ENCODE measurements around the gene LONP2. TPM values are rescaled to one million over a fixed set of nuclear protein-coding genes. Genes with fewer than 3 reads are reported as not detected.

The LONP2 gene
- total RNA-seq, 1 donor from 2014 or later = 50.7 TPM

GRCh38 chr16:48232493-48233040 is 11.5 kb upstream of the LONP2 start:
- Histone ChIP-seq H3K27me3 (ENCODE audit: insufficient read depth, low read length) (no peaks in the 10 kb centered on the region), H3K9ac (ENCODE audit: low read length) (no peak overlapping the region), H4K20me1 (ENCODE audit: insufficient read depth, low read length) (no peaks in the 10 kb centered on the region), H3K4me3 (ENCODE audit: insufficient read depth, low read depth, low read length) (no peak overlapping the region), H3K27ac (ENCODE audit: low read depth, low read length) (no peak overlapping the region), H2AFZ (ENCODE audit: low read depth, low read length) (no peak overlapping the region), H3K4me2 (ENCODE audit: low read length) (no peak overlapping the region), H3K4me1 (ENCODE audit: insufficient read depth, low read length) (no peaks in the 10 kb centered on the region), H3K9me3 (ENCODE audit: insufficient read depth, low read depth, low read length) (no peaks in the 10 kb centered on the region), H3K36me3 (ENCODE audit: insufficient read depth, low read length) (no peaks in the 10 kb centered on the region), H3K79me2 (ENCODE audit: insufficient read depth, low read length) (no peaks in the 10 kb centered on the region)
- no peak for DNase-seq (ENCODE audit: low read depth)
- Mint-ChIP-seq H3K9me3 (ENCODE audit: unreplicated experiment) (no peaks in the 10 kb centered on the region), H3K36me3 (ENCODE audit: low read depth, unreplicated experiment) (no peaks in the 10 kb centered on the region), H3K4me1 (ENCODE audit: low read depth, unreplicated experiment) (no peaks in the 10 kb centered on the region), H3K4me3 (ENCODE audit: unreplicated experiment) (no peak overlapping the region), H3K27me3 (ENCODE audit: low read depth, unreplicated experiment) (no peaks in the 10 kb centered on the region), H3K27ac (ENCODE audit: unreplicated experiment) (no peak overlapping the region)
- no peak for TF ChIP-seq EZH2 (IDR thresholded peaks at IDR 0.05; ENCODE audit: insufficient read depth, low read length)
- TF ChIP-seq, protein P1, sequence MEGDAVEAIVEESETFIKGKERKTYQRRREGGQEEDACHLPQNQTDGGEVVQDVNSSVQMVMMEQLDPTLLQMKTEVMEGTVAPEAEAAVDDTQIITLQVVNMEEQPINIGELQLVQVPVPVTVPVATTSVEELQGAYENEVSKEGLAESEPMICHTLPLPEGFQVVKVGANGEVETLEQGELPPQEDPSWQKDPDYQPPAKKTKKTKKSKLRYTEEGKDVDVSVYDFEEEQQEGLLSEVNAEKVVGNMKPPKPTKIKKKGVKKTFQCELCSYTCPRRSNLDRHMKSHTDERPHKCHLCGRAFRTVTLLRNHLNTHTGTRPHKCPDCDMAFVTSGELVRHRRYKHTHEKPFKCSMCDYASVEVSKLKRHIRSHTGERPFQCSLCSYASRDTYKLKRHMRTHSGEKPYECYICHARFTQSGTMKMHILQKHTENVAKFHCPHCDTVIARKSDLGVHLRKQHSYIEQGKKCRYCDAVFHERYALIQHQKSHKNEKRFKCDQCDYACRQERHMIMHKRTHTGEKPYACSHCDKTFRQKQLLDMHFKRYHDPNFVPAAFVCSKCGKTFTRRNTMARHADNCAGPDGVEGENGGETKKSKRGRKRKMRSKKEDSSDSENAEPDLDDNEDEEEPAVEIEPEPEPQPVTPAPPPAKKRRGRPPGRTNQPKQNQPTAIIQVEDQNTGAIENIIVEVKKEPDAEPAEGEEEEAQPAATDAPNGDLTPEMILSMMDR (IDR thresholded peaks at IDR 0.05; ENCODE audit: insufficient read depth, low read depth, low read length) = no peak
- FAIRE-seq = no peak

DNA sequence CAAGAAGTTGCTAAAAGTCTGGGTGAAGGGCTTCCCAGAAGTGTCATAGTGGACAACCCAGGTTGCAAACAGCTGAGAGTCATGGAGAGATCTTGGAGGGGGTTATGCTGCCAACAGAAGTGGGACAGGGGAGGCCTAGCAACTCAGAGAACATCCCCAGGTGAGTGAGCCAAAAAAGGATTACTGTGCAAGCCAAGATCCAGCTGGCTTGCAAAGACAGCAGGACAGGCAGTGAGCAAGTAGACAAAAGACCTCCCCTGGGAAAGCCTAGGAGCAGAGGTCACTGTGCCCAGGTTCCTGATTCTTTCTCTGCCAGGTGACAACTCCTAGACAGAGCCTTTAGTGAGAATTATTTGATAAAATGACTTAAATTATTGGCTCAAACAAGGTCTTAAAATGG is 9.5 kb upstream of the LONP2 start:
- Histone ChIP-seq H3K79me2 (ENCODE audit: insufficient read depth, low read length) (no peaks in the 10 kb centered on the region), H3K27me3 (ENCODE audit: insufficient read depth, low read length) (no peaks in the 10 kb centered on the region), H3K27ac (ENCODE audit: low read depth, low read length) (no peak overlapping the region), H3K4me3 (ENCODE audit: insufficient read depth, low read depth, low read length) (no peak overlapping the region), H3K4me1 (ENCODE audit: insufficient read depth, low read length) (no peaks in the 10 kb centered on the region), H2AFZ (ENCODE audit: low read depth, low read length) (no peak overlapping the region), H3K9ac (ENCODE audit: low read length) (no peak overlapping the region), H3K9me3 (ENCODE audit: insufficient read depth, low read depth, low read length) (no peaks in the 10 kb centered on the region), H3K4me2 (ENCODE audit: low read length) (no peak overlapping the region), H4K20me1 (ENCODE audit: insufficient read depth, low read length) (no peaks in the 10 kb centered on the region), H3K36me3 (ENCODE audit: insufficient read depth, low read length) (no peaks in the 10 kb centered on the region)
- Mint-ChIP-seq H3K27me3 (ENCODE audit: low read depth, unreplicated experiment) (no peaks in the 10 kb centered on the region), H3K9me3 (ENCODE audit: unreplicated experiment) (no peaks in the 10 kb centered on the region), H3K36me3 (ENCODE audit: low read depth, unreplicated experiment) (no peaks in the 10 kb centered on the region), H3K4me1 (ENCODE audit: low read depth, unreplicated experiment) (no peaks in the 10 kb centered on the region), H3K27ac (ENCODE audit: unreplicated experiment) (no peak overlapping the region), H3K4me3 (ENCODE audit: unreplicated experiment) (no peak overlapping the region)
- FAIRE-seq (no peak), DNase-seq (ENCODE audit: low read depth) (no peak)
- TF ChIP-seq, protein P1 (IDR thresholded peaks at IDR 0.05; ENCODE audit: insufficient read depth, low read depth, low read length) = no peak
- TF ChIP-seq EZH2 (IDR thresholded peaks at IDR 0.05; ENCODE audit: insufficient read depth, low read length) = no peak

DNA sequence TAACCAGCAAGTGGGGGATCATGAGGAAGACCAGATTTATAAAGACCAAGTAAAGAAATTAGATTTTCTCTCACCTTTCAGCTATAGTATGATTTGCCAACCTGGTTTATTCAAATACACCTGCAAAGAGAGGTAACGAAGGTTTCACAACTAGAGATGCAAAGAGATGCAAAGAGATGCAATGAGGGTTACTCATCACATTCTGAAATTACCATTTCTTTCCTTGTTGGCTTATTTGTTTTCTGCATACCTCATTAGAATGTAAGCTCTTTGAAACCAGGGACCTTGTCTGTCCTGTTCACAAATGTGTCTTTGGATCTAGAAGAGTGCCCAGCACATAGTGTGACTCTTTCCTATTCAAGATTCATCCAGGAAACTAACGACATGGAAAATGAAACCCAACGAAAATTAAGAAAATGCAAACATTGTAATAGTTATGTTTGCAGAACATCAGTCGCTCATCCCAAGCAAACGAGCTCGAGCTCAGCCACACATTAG is 9.0 kb upstream of the LONP2 start:
- Mint-ChIP-seq H3K36me3 (ENCODE audit: low read depth, unreplicated experiment) (no peaks in the 10 kb centered on the region), H3K4me3 (ENCODE audit: unreplicated experiment) (no peak overlapping the region), H3K9me3 (ENCODE audit: unreplicated experiment) (no peaks in the 10 kb centered on the region), H3K27ac (ENCODE audit: unreplicated experiment) (no peak overlapping the region), H3K4me1 (ENCODE audit: low read depth, unreplicated experiment) (no peaks in the 10 kb centered on the region), H3K27me3 (ENCODE audit: low read depth, unreplicated experiment) (no peaks in the 10 kb centered on the region)
- Histone ChIP-seq H4K20me1 (ENCODE audit: insufficient read depth, low read length) (no peaks in the 10 kb centered on the region), H2AFZ (ENCODE audit: low read depth, low read length) (no peak overlapping the region), H3K79me2 (ENCODE audit: insufficient read depth, low read length) (no peaks in the 10 kb centered on the region), H3K9me3 (ENCODE audit: insufficient read depth, low read depth, low read length) (peaks cover under 1% of the 10 kb centered on the region), H3K4me1 (ENCODE audit: insufficient read depth, low read length) (no peaks in the 10 kb centered on the region), H3K4me3 (ENCODE audit: insufficient read depth, low read depth, low read length) (no peak overlapping the region), H3K9ac (ENCODE audit: low read length) (no peak overlapping the region), H3K4me2 (ENCODE audit: low read length) (no peak overlapping the region), H3K27ac (ENCODE audit: low read depth, low read length) (no peak overlapping the region), H3K36me3 (ENCODE audit: insufficient read depth, low read length) (no peaks in the 10 kb centered on the region), H3K27me3 (ENCODE audit: insufficient read depth, low read length) (no peaks in the 10 kb centered on the region)
- DNase-seq (ENCODE audit: low read depth) = no peak
- no peak for FAIRE-seq
- no peak for TF ChIP-seq EZH2 (IDR thresholded peaks at IDR 0.05; ENCODE audit: insufficient read depth, low read length)
- TF ChIP-seq, protein P1 (IDR thresholded peaks at IDR 0.05; ENCODE audit: insufficient read depth, low read depth, low read length) = no peak

All from astrocyte (in vitro differentiated cells and primary cell).